Measurements from ENCODE around the gene GXYLT1.

The GXYLT1 gene

DNA sequence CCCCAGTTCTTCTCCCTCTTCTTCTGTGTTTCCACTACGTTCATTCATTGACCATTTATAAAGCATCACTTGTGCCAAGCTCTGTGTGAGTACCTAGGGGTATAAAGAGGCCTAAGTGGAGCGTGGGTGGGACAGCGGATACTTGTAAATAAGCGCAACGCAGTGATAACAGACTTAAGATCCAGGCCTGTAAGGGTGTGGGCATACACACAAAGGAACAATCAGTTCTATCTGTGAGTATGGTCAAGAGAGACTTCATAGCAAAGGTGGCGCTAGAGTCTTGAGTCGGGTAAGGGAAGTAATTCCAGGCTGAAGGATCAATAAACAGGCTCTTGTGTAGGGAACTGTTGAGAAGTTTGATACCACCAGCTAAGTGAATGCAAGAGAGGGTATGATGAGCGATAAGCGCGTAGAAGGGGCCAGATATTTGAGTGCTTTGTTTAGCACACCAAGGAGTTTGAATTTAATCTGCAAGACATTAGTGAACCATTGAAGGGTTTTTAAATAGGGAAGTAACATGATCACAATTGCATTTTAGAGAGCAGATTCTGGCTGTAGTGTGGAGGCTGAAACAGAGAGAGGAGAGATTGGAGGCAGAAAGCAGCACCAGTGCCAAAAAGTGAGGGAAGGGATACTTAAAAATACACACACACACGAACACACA is 1.0 kb upstream of the GXYLT1 start:
- peak overlapping the region; percentile 77 for H3K4me2 ChIP-seq
- no peak overlapping the region for H3K27ac ChIP-seq
- H3K27me3 ChIP-seq = no peaks in the 10 kb centered on the region
- peaks cover 43% of the 10 kb centered on the region for H3K4me1 ChIP-seq
- H3K36me3 ChIP-seq = no peaks in the 10 kb centered on the region
- no peak overlapping the region for H3K4me3 ChIP-seq
- no peaks in the 10 kb centered on the region for H3K9me3 ChIP-seq
- peak overlapping the region; percentile 90; the same call in 1 of the 2 replicates for H3K9ac ChIP-seq
- peaks cover 36% of the 10 kb centered on the region for H4K20me1 ChIP-seq
- TF ChIP-seq Cebpa-rat (IDR thresholded peaks at IDR 0.05) = no peak

DNA sequence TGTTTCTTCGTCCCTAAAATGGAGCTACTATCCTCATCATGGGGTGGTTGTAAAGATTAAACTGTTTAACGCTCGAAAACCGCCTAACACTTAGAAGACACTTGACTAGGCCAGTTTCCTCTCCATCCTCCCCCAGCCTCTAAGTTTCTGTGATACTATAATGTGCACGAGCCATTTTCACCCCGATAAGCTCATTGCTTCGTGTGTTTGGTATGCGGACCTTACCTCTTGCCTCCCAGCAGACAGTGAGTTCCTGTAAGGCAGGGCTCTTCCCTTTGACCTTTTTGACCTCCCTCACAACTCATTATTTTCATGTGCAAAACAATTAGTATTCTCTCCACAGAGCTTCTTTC is 499 bp upstream of the GXYLT1 start:
- Histone ChIP-seq H3K9me3 (no peaks in the 10 kb centered on the region), H3K4me1 (peaks cover 43% of the 10 kb centered on the region), H3K9ac (peak overlapping the region; percentile 90), H3K27me3 (no peaks in the 10 kb centered on the region), H3K4me3 (peak overlapping the region; percentile 99), H3K27ac (no peak overlapping the region), H4K20me1 (peaks cover 42% of the 10 kb centered on the region), H3K36me3 (no peaks in the 10 kb centered on the region), H3K4me2 (peak overlapping the region; percentile 77)
- TF ChIP-seq Cebpa-rat (IDR thresholded peaks at IDR 0.05) = no peak

DNA sequence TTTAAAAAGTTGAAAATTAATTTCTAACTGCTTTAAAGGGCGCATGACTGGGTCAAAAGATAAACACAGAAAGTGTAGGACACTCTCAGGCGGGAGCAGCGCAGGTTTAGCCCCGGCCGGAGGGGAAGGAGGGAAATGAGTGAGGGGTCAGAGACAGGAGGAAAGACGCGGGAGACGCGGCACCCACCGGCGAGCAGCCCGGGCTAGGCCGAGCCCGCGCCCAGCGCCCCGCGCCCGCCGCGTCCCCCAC is 591 bp downstream of the GXYLT1 start:
- peaks cover 52% of the 10 kb centered on the region for H4K20me1 ChIP-seq
- H3K9ac ChIP-seq = peak overlapping the region; percentile 90
- H3K4me3 ChIP-seq = peak overlapping the region; percentile 99
- H3K27me3 ChIP-seq = no peaks in the 10 kb centered on the region
- no peaks in the 10 kb centered on the region for H3K9me3 ChIP-seq
- peaks cover 43% of the 10 kb centered on the region for H3K4me1 ChIP-seq
- TF ChIP-seq Cebpa-rat (IDR thresholded peaks at IDR 0.05) = no peak
- peak overlapping the region; percentile 77 for H3K4me2 ChIP-seq
- H3K27ac ChIP-seq = peak overlapping the region; percentile 84
- no peaks in the 10 kb centered on the region for H3K36me3 ChIP-seq

DNA sequence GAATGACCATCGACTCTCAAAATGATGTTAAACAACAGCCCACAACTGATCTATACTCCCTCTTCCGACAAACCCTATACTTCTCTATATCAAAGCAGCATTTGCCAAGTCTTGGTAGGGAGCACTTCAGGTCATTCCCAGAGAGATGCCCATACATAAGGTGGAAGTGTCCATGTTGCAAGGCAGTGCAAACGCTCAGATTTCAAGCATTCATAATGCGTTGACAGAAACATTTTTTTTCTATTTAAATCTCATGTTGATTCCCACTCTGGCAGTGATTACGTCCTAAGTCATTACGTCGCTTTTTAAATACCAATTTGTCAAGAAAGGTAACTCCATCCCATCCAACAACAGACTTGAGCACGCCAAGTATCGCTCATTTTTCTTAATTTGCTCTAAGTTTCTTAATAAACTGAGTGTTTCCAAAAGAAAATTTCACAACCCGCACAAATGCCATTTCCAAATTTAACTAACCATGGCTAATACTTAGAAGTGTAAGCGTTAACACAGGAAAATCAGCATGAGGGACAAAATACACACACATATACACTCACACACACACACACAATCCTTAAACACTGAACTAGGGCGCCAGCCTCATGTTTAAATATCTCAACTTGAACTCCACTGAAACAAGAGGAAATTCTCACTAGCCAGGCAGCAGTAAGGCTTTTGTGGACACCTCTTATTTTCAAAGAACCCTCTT is 1.1 kb downstream of the GXYLT1 start:
- no peaks in the 10 kb centered on the region for H3K27me3 ChIP-seq
- no peaks in the 10 kb centered on the region for H3K9me3 ChIP-seq

DNA sequence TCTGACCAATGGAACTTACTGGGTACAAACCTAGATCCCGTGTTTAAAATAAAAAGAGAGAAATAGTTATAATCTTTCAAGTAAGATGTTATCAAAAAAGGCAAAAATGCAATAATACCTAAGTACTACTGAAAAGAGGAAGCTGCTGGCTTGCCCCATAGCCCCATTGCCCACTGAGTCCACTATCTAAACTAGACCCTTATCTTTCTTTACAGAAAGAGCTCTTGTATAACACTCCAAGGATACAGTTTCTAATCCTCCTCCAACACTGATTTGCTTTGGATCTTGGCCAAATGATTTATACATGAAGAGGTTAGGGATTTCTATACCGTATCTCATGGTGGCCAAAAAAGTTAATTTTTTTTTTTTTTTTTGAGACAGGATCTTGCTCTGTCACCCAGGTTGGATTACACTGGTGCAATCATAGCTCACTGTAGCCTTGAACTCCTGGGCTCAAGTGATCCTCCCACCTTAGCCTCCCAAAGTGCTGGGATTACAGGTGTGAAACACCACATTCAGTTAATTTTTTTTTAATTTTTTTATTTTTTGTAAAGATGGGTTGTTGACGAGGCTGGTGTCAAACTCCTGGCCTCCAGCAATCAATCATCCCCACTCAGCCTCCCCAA is 2.6 kb downstream of the GXYLT1 start:
- H3K4me2 ChIP-seq = peak overlapping the region; percentile 77
- H3K4me3 ChIP-seq = no peak overlapping the region
- no peaks in the 10 kb centered on the region for H3K27me3 ChIP-seq
- H3K9me3 ChIP-seq = no peaks in the 10 kb centered on the region
- no peak for TF ChIP-seq Cebpa-rat (IDR thresholded peaks at IDR 0.05)
- 0 out of 2 replicates have a peak, but pooled peaks cover 4% of the 10 kb centered on the region for H3K36me3 ChIP-seq
- H3K4me1 ChIP-seq = peaks cover 46% of the 10 kb centered on the region
- peaks cover 65% of the 10 kb centered on the region for H4K20me1 ChIP-seq
- no peak overlapping the region for H3K27ac ChIP-seq
- H3K9ac ChIP-seq = no peak overlapping the region

More for the DNA sequence above, 1.1 kb downstream of the GXYLT1 start:
- H3K9ac ChIP-seq = peak overlapping the region; percentile 90
- H3K36me3 ChIP-seq = no peaks in the 10 kb centered on the region
- H3K4me3 ChIP-seq = peak overlapping the region; percentile 99
- H3K4me2 ChIP-seq = peak overlapping the region; percentile 77
- no peak for TF ChIP-seq Cebpa-rat (IDR thresholded peaks at IDR 0.05)
- peaks cover 55% of the 10 kb centered on the region for H4K20me1 ChIP-seq
- peaks cover 47% of the 10 kb centered on the region for H3K4me1 ChIP-seq
- peak overlapping the region; percentile 84; the same call in 1 of the 2 replicates for H3K27ac ChIP-seq

DNA sequence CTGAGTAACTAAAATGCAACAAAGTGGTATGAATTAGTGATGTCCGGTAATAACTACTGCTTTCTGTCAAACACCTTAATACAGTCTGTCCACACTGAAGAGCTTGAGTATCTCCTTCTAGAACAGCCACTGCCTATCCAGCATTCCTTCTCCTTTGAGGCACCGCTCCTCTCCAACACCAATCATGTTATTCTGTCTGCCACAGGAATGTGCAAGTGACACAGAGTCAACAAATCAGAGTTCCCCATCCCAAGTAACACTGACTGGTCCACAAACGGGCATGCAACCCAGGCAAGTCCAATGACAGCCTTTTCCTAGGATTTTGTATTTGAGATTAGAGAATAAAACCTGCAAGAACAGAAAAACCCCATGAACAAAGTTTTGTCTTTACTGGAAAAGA is 3.8 kb downstream of the GXYLT1 start:
- H3K9me3 ChIP-seq = peaks cover 4% of the 10 kb centered on the region; the same call in 1 of the 2 replicates
- H3K9ac ChIP-seq = no peak overlapping the region
- H4K20me1 ChIP-seq = peaks cover 65% of the 10 kb centered on the region
- no peak for TF ChIP-seq Cebpa-rat (IDR thresholded peaks at IDR 0.05)
- no peaks in the 10 kb centered on the region for H3K27me3 ChIP-seq
- 0 out of 2 replicates have a peak, but pooled peaks cover 4% of the 10 kb centered on the region for H3K36me3 ChIP-seq
- H3K4me3 ChIP-seq = no peak overlapping the region
- H3K4me2 ChIP-seq = no peak overlapping the region
- peaks cover 34% of the 10 kb centered on the region for H3K4me1 ChIP-seq
- no peak overlapping the region for H3K27ac ChIP-seq

DNA sequence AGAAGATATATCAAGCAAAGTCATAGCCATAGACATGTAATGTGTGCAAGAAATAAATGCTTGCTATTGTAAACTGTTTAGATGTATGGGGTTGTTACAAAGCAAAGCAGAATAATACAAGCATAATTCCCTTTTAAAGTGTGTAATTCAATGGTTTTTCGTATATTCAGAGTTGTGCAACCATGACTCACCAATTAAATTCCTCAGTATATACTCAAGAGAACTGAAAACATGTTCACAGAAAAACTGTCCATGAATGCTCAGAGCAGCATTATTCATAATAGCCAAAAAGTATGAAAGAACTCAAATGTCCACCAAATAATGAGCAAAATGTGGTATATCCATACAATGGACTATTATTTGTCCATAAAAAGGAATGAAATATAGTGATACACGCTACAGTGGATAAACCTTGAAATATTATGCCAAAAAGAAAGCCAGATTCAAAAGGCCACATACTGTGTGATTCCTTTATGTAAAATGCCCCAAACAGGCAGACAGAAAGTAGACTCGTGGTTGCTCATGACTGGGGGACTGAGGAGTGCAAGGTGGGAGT is 9.3 kb downstream of the GXYLT1 start:
- peaks cover 8% of the 10 kb centered on the region; the same call in 1 of the 2 replicates for H3K36me3 ChIP-seq
- H3K4me1 ChIP-seq = 0 out of 2 replicates have a peak, but pooled peaks cover 4% of the 10 kb centered on the region
- no peak overlapping the region for H3K27ac ChIP-seq
- no peak overlapping the region for H3K4me3 ChIP-seq
- no peak overlapping the region for H3K9ac ChIP-seq
- H3K27me3 ChIP-seq = no peaks in the 10 kb centered on the region
- H3K4me2 ChIP-seq = no peak overlapping the region
- H3K9me3 ChIP-seq = peaks cover 4% of the 10 kb centered on the region; the same call in 1 of the 2 replicates
- no peak for TF ChIP-seq Cebpa-rat (IDR thresholded peaks at IDR 0.05)
- peaks cover 68% of the 10 kb centered on the region for H4K20me1 ChIP-seq

DNA sequence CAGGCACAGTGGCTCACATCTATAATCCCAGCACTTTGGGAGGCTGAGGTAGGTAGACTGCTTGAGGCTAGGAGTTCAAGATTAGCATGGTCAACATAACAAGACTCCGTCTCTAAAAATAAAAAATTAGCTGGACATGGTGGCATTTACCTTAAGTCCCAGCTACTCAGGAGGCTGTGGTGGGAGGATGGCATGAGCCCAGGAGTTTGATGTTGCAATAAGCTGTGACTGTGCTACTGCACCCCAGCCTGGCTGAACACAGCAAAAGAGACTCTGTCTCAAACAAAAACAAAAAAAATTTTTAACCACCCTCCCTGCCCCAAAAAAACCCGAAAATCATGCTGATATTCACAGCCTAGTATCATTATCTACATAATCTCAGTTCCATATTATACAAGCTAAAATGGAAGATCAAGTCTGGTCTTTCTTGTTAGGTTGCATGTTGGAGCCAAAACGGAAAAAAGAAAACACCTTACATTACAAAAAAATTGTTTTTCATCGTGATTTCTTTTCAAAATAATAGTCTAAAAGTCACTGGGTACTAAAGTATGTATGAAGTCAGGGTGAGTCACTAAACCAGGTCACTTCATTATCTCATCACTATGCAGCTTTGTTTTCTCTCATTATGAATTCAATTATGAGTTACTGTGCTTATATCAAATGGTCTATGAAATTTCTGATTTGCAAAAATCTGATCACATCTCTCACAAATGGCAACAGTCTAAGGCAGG is 13.8 kb downstream of the GXYLT1 start:
- TF ChIP-seq Cebpa-rat (IDR thresholded peaks at IDR 0.05) = no peak
- H4K20me1 ChIP-seq = peaks cover 84% of the 10 kb centered on the region
- no peak overlapping the region for H3K27ac ChIP-seq
- H3K4me3 ChIP-seq = no peak overlapping the region
- H3K27me3 ChIP-seq = no peaks in the 10 kb centered on the region
- no peaks in the 10 kb centered on the region for H3K9me3 ChIP-seq
- no peak overlapping the region for H3K4me2 ChIP-seq
- no peak overlapping the region for H3K9ac ChIP-seq
- peaks cover under 1% of the 10 kb centered on the region; the same call in 1 of the 2 replicates for H3K4me1 ChIP-seq
- H3K36me3 ChIP-seq = peaks cover 7% of the 10 kb centered on the region; the same call in 1 of the 2 replicates

DNA sequence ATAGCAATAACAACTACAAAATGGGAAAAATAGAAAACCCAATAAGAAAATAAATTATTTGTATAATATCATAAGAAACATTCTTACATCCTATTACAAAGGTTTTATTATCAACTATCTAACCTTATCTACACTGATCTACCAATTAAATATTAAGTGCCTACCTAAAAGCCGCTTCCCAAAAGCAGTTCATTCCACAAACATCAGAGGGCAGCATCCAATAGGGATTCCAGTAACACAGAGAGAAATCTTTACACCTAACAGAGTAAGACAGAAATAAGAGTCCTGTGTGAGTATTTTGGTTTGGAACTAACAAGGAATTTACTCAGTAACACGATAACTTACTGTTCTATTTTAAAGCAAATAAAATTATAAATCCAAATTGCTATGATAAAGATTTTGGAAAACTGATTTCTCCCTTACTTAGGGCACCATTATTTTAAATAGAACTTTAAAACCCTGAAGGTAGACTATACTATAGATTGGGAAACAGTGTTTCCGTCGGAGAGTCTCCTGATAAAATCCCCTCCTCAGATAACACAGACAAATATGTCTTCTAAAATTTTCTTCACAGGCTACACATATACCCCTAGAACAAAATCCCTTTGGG is 15.0 kb downstream of the GXYLT1 start:
- no peak overlapping the region for H3K9ac ChIP-seq
- no peaks in the 10 kb centered on the region for H3K27me3 ChIP-seq
- peaks cover 11% of the 10 kb centered on the region for H3K4me1 ChIP-seq
- H3K27ac ChIP-seq = no peak overlapping the region
- H4K20me1 ChIP-seq = peaks cover 91% of the 10 kb centered on the region
- no peak overlapping the region for H3K4me3 ChIP-seq
- TF ChIP-seq Cebpa-rat (IDR thresholded peaks at IDR 0.05) = no peak
- no peaks in the 10 kb centered on the region for H3K9me3 ChIP-seq
- no peak overlapping the region for H3K4me2 ChIP-seq
- H3K36me3 ChIP-seq = peaks cover 7% of the 10 kb centered on the region; the same call in 1 of the 2 replicates

Measured in BLaER1 (cell line).